OCI-LY1 (cell line): ENCODE data around the gene MAP4K3.
"Not testable (repeated sequence)": the region's sequence is repeated elsewhere in the genome, so short reads cannot be mapped to it uniquely, and the experiment has no call there.

ENCODE experiments used
- H2AFZ ChIP-seq: fragments of 200-600 bp; sonication (generic), shearing (Covaris generic); 2 replicates; pipeline ENCODE4 v1.6.0; 2014; ENCODE audit warnings: antibody characterized with exemption, mild to moderate bottlenecking, low read length
- H3F3A ChIP-seq: fragments of 200-600 bp; sonication (generic), shearing (Covaris generic); 2 replicates; pipeline ENCODE4 v1.6.0; 2014; ENCODE audit warnings: mild to moderate bottlenecking, antibody characterized with exemption, low read length, moderate library complexity; ENCODE audit not compliant: insufficient read depth
- H3K27ac ChIP-seq: fragments of 200-600 bp; sonication (generic); 2 replicates; pipeline ENCODE4 v1.5.1; 2014; ENCODE audit warnings: low read length, mixed run types, mild to moderate bottlenecking, low read depth; ENCODE audit not compliant: poor library complexity, severe bottlenecking
- H3K27me3 ChIP-seq: fragments of 200-600 bp; sonication (generic); 2 replicates; pipeline ENCODE4 v1.6.0; 2014; ENCODE audit warnings: antibody characterized with exemption, mild to moderate bottlenecking, low read length, moderate library complexity; ENCODE audit not compliant: insufficient read depth
- H3K36me3 ChIP-seq: fragments of 200-600 bp; sonication (generic); 2 replicates; pipeline ENCODE4 v1.6.1; 2014; ENCODE audit warnings: mild to moderate bottlenecking, antibody characterized with exemption, low read length, moderate library complexity, mixed read lengths; ENCODE audit not compliant: insufficient read depth
- H3K4me1 ChIP-seq: fragments of 200-600 bp; sonication (generic); 2 replicates; pipeline ENCODE4 v1.5.1; 2014; ENCODE audit warnings: mild to moderate bottlenecking, low read length, moderate library complexity; ENCODE audit not compliant: insufficient read depth, severe bottlenecking
- H3K4me2 ChIP-seq: fragments of 200-600 bp; sonication (generic), shearing (Covaris generic); 2 replicates; pipeline ENCODE4 v1.6.1; 2014; ENCODE audit warnings: low read length
- H3K4me3 ChIP-seq: fragments of 200-600 bp; sonication (generic); 2 replicates; pipeline ENCODE4 v1.5.1; 2014; ENCODE audit warnings: low read length, low read depth, mild to moderate bottlenecking, mixed read lengths; ENCODE audit not compliant: poor library complexity, severe bottlenecking
- H3K79me2 ChIP-seq: fragments of 200-600 bp; shearing (Covaris generic); 2 replicates; pipeline ENCODE4 v1.6.1; 2016; ENCODE audit warnings: mixed run types, low read length, mixed read lengths; ENCODE audit not compliant: insufficient read depth
- H3K9ac ChIP-seq: fragments of 200-600 bp; sonication (generic), shearing (Covaris generic); 2 replicates; pipeline ENCODE4 v1.6.1; 2014; ENCODE audit warnings: mild to moderate bottlenecking, low read length, mixed read lengths
- H3K9me2 ChIP-seq: fragments of 200-600 bp; sonication (generic), shearing (Covaris generic); 2 replicates; pipeline ENCODE4 v1.6.1; 2014; ENCODE audit warnings: low read depth, mild to moderate bottlenecking, low read length, mixed read lengths
- H3K9me3 ChIP-seq: fragments of 200-600 bp; shearing (Covaris generic); 2 replicates; pipeline ENCODE4 v1.6.1; 2014; ENCODE audit warnings: low read length, mixed read lengths
- H4K20me1 ChIP-seq: fragments of 200-600 bp; sonication (generic), shearing (Covaris generic); 2 replicates; pipeline ENCODE4 v1.6.0; 2016; ENCODE audit warnings: mild to moderate bottlenecking, low read length; ENCODE audit not compliant: insufficient read depth
- CTCF ChIP-seq: fragments of 200-600 bp; sonication (generic), shearing (Covaris generic); IDR thresholded peaks from 2 replicates; pipeline ENCODE4 v1.5.1; 2017; ENCODE audit warnings: mild to moderate bottlenecking, antibody characterized with exemption, low read length, moderate library complexity, mixed read lengths
- EZH2 ChIP-seq: fragments of 200-600 bp; sonication (generic), shearing (Covaris generic); IDR thresholded peaks from 2 replicates; pipeline ENCODE4 v1.8.0; 2017; ENCODE audit warnings: borderline replicate concordance, mixed run types, mild to moderate bottlenecking, antibody characterized with exemption, low read length, moderate library complexity, mixed read lengths

The MAP4K3 gene

GRCh38 chr2:39361511-39361910 is 75.6 kb downstream of the MAP4K3 start:
- Histone ChIP-seq H3F3A (no peaks in the 10 kb centered on the region; the same call in 1 of the 2 replicates), H3K27ac (no peak overlapping the region), H3K36me3 (0 out of 2 replicates have a peak, but pooled peaks cover 5% of the 10 kb centered on the region), H2AFZ (no peak overlapping the region), H3K9ac (no peak overlapping the region), H3K27me3 (no peaks in the 10 kb centered on the region), H3K9me2 (no peaks in the 10 kb centered on the region), H3K9me3 (peaks cover 28% of the 10 kb centered on the region), H4K20me1 (no peaks in the 10 kb centered on the region), H3K4me2 (no peak overlapping the region), H3K4me3 (no peak overlapping the region), H3K4me1 (no peaks in the 10 kb centered on the region), H3K79me2 (no peaks in the 10 kb centered on the region)
- TF ChIP-seq EZH2 (no peak), CTCF (no peak)

GRCh38 chr2:39360342-39360741 is 76.7 kb downstream of the MAP4K3 start:
- peaks cover 28% of the 10 kb centered on the region for H3K9me3 ChIP-seq
- not testable (repeated sequence) for H2AFZ ChIP-seq, H3K9ac ChIP-seq, H4K20me1 ChIP-seq, H3K27ac ChIP-seq, H3K4me3 ChIP-seq, H3K9me2 ChIP-seq, H3K79me2 ChIP-seq, H3F3A ChIP-seq, H3K4me1 ChIP-seq, H3K4me2 ChIP-seq, H3K27me3 ChIP-seq, H3K36me3 ChIP-seq

GRCh38 chr2:39359453-39360038 is 77.5 kb downstream of the MAP4K3 start:
- no peaks in the 10 kb centered on the region for H3K9me2 ChIP-seq
- H3K9ac ChIP-seq: no peak overlapping the region
- H4K20me1 ChIP-seq: no peaks in the 10 kb centered on the region
- peaks cover 28% of the 10 kb centered on the region for H3K9me3 ChIP-seq
- no peaks in the 10 kb centered on the region; the same call in 1 of the 2 replicates for H3F3A ChIP-seq
- no peak overlapping the region for H3K4me2 ChIP-seq
- H3K36me3 ChIP-seq: 0 out of 2 replicates have a peak, but pooled peaks cover 5% of the 10 kb centered on the region
- TF ChIP-seq CTCF (no peak), EZH2 (no peak)
- no peaks in the 10 kb centered on the region for H3K4me1 ChIP-seq
- H3K27me3 ChIP-seq: no peaks in the 10 kb centered on the region
- no peak overlapping the region for H3K4me3 ChIP-seq
- H3K79me2 ChIP-seq: no peaks in the 10 kb centered on the region
- H2AFZ ChIP-seq: no peak overlapping the region
- H3K27ac ChIP-seq: no peak overlapping the region

GRCh38 chr2:39356922-39357639 is 80.0 kb downstream of the MAP4K3 start:
- Histone ChIP-seq H3K79me2 (no peaks in the 10 kb centered on the region), H4K20me1 (no peaks in the 10 kb centered on the region), H3F3A (no peaks in the 10 kb centered on the region), H3K4me1 (no peaks in the 10 kb centered on the region), H3K9me2 (no peaks in the 10 kb centered on the region), H3K9ac (no peak overlapping the region), H3K27ac (no peak overlapping the region), H2AFZ (no peak overlapping the region), H3K4me2 (no peak overlapping the region), H3K4me3 (no peak overlapping the region), H3K27me3 (no peaks in the 10 kb centered on the region), H3K36me3 (0 out of 2 replicates have a peak, but pooled peaks cover 5% of the 10 kb centered on the region), H3K9me3 (peaks cover 22% of the 10 kb centered on the region)
- TF ChIP-seq EZH2: no peak
- no peak for TF ChIP-seq CTCF
